CD4-positive, alpha-beta T cell treated with Interleukin-10 for 1 hour (primary cell): ENCODE data around the gene DIDO1.
A peak's percentile ranks its signal among the peaks of the same experiment; 100 is the strongest.

ENCODE experiments used
- DNase-seq: peaks from one replicate; pipeline ENCODE4 v3.0.0-alpha.2; 2020

DIDO1 gene

GRCh38 chr20:62926229-62927127 is at the start of gene DIDO1:
DIDO1 (minus strand) TSS chr20:62926505.
- peak; percentile 92 for DNase-seq

GRCh38 chr20:62975251-62975760 is 49.0 kb upstream of the DIDO1 start:
- no peak for DNase-seq

GRCh38 chr20:62972845-62973745 is 46.8 kb upstream of the DIDO1 start:
- no peak for DNase-seq

GRCh38 chr20:62971950-62972844 is 45.9 kb upstream of the DIDO1 start:
- peak; percentile 88 for DNase-seq

- DNase-seq: no peak
Observed at GRCh38 chr20:62971211-62971949, 45.1 kb upstream of the DIDO1 start.

- DNase-seq: no peak
Observed at GRCh38 chr20:62970307-62971210, 44.3 kb upstream of the DIDO1 start.

- DNase-seq: no peak
Observed at GRCh38 chr20:62969939-62970306, 43.6 kb upstream of the DIDO1 start.

GRCh38 chr20:62969179-62969760 is 43.0 kb upstream of the DIDO1 start:
- DNase-seq: no peak

GRCh38 chr20:62968378-62969178 is 42.3 kb upstream of the DIDO1 start:
- no peak for DNase-seq

GRCh38 chr20:62967628-62968351 is 41.5 kb upstream of the DIDO1 start:
- DNase-seq: no peak

GRCh38 chr20:62967149-62967501 is 40.8 kb upstream of the DIDO1 start:
- DNase-seq: no peak

- DNase-seq: no peak
Observed at GRCh38 chr20:62966212-62967148, 40.2 kb upstream of the DIDO1 start.

- no peak for DNase-seq
Observed at GRCh38 chr20:62965363-62965771, 39.1 kb upstream of the DIDO1 start.

GRCh38 chr20:62964700-62965099 is 38.4 kb upstream of the DIDO1 start:
- no peak for DNase-seq

- no peak for DNase-seq
Observed at GRCh38 chr20:62963614-62964397, 37.5 kb upstream of the DIDO1 start.

GRCh38 chr20:62962891-62963613 is 36.7 kb upstream of the DIDO1 start:
- no peak for DNase-seq
